HCT116 (cell line): ENCODE measurements around the gene DRG2. TPM values are rescaled to one million over a fixed set of nuclear protein-coding genes. Genes with fewer than 3 reads are reported as not detected.

ENCODE experiments used
- ATAC-seq: fragments of 200-7000 bp; cut with Tn5 transposase; 2 replicates; pipeline ENCODE4 v1.9.1; 2020; ENCODE audit warnings: mild to moderate bottlenecking, moderate library complexity
- BruUV-seq: library from RNA; stranded (reverse); fragments of 400-500 nt; replicated peaks from 2 replicates; lab custom pipeline; 2021; lab: Mats Ljungman, UMichigan
- CTCF ChIA-PET: fragments of 300-600 bp; sonication (Branson Sonifier 250); formaldehyde crosslinking; loops from one replicate; lab custom pipeline; 2021; ENCODE audit warnings: antibody characterized with exemption; lab: Charles Lee
- POLR2A ChIA-PET: fragments of 300-600, 350-600 bp; sonication (Branson Sonifier 250); formaldehyde crosslinking; loops from one replicate; lab custom pipeline; 2021; ENCODE audit warnings: antibody characterized with exemption; lab: Charles Lee
- RAD21 ChIA-PET, 2 experiments: fragments of 300-600 bp; sonication (Branson Sonifier 250); formaldehyde crosslinking; loops; one replicate each; lab custom pipeline; 2023; ENCODE audit warnings: low total read pairs in 2 of 2; ENCODE audit not compliant: uncharacterized antibody in 2 of 2, unreplicated experiment in 2 of 2, low non-redundant PET in 1 of 2; lab: Charles Lee
- DNase-seq: peaks from one replicate; pipeline ENCODE4 v3.0.0-alpha.2; 2010; ENCODE audit warnings: low read depth, low spot score
- H2AFZ ChIP-seq: fragments of 200-600 bp; shearing (Covaris generic), sonication (generic); 2 replicates; pipeline ENCODE4 v1.6.1; 2017; ENCODE audit warnings: low read depth, mixed run types, mixed read lengths, antibody characterized with exemption, low read length; ENCODE audit not compliant: poor library complexity, severe bottlenecking
- H3K27ac ChIP-seq: 2 replicates; pipeline ENCODE4 v1.5.1; 2012; ENCODE audit warnings: low read depth, low read length
- H3K27me3 ChIP-seq: fragments of 200-600 bp; sonication (generic); 2 replicates; pipeline ENCODE4 v1.6.1; 2016; ENCODE audit warnings: mixed run types, low read length, mixed read lengths; ENCODE audit not compliant: insufficient read depth
- H3K36me3 ChIP-seq, 2 experiments: fragments of 200-500 bp in 1 of 2; fragments of 200-600 bp in 1 of 2; sonication (Bioruptor generic) in 1 of 2; sonication (generic) in 1 of 2; 2 replicates each; pipeline versions ENCODE4 v1.5.1 to v1.6.1; 2014 to 2016; ENCODE audit warnings: low read length in 2 of 2, inconsistent platforms in 1 of 2, mixed read lengths in 1 of 2, mixed run types in 1 of 2; ENCODE audit not compliant: insufficient read depth in 2 of 2, control insufficient read depth in 1 of 2
- H3K4me1 ChIP-seq, 2 experiments: fragments of 200-600 bp in 1 of 2; sonication (generic) in 1 of 2; 2 replicates each; pipeline versions ENCODE4 v1.5.1 to v1.6.1; 2012 to 2017; ENCODE audit warnings: low read length in 2 of 2, inconsistent platforms in 1 of 2, mild to moderate bottlenecking in 1 of 2, mixed read lengths in 1 of 2, mixed run types in 1 of 2, moderate library complexity in 1 of 2; ENCODE audit not compliant: insufficient read depth in 2 of 2, control insufficient read depth in 1 of 2
- H3K4me2 ChIP-seq: fragments of 200-600 bp; sonication (generic); 2 replicates; pipeline ENCODE4 v1.6.1; 2017; ENCODE audit warnings: mixed run types, low read length, mixed read lengths
- H3K4me3 ChIP-seq, 2 experiments: fragments of 200-600 bp in 1 of 2; sonication (generic) in 1 of 2; replicated peaks in 1 of 2; 2 replicates each; pipeline ENCODE4 v1.5.1; 2011 to 2016; ENCODE audit warnings: low read length in 2 of 2, control low read depth in 1 of 2, low read depth in 1 of 2, mild to moderate bottlenecking in 1 of 2, mixed read lengths in 1 of 2, mixed run types in 1 of 2
- H3K79me2 ChIP-seq: fragments of 200-600 bp; sonication (generic); 2 replicates; pipeline ENCODE4 v1.6.1; 2017; ENCODE audit warnings: mild to moderate bottlenecking, mixed run types, low read length, moderate library complexity, mixed read lengths; ENCODE audit not compliant: insufficient read depth
- H3K9ac ChIP-seq: fragments of 200-600 bp; sonication (generic); 2 replicates; pipeline ENCODE4 v1.6.1; 2016; ENCODE audit warnings: low read length, mixed read lengths
- H3K9me2 ChIP-seq: fragments of 200-600 bp; sonication (generic), shearing (Covaris generic); 2 replicates; pipeline ENCODE4 v1.6.1; 2017; ENCODE audit warnings: mixed run types, mild to moderate bottlenecking, moderate library complexity; ENCODE audit not compliant: insufficient read depth
- H3K9me3 ChIP-seq, 2 experiments: fragments of 200-500 bp in 1 of 2; fragments of 200-600 bp in 1 of 2; sonication (Bioruptor generic) in 1 of 2; sonication (generic) in 1 of 2; 2 replicates each; pipeline ENCODE4 v1.6.1; 2014 to 2017; ENCODE audit warnings: low read length in 2 of 2, mixed read lengths in 2 of 2, inconsistent platforms in 1 of 2, low read depth in 1 of 2, mild to moderate bottlenecking in 1 of 2, mixed run types in 1 of 2, moderate library complexity in 1 of 2; ENCODE audit not compliant: control insufficient read depth in 1 of 2, insufficient read depth in 1 of 2
- H4K20me1 ChIP-seq: fragments of 200-600 bp; sonication (generic), shearing (Covaris generic); 2 replicates; pipeline ENCODE4 v1.6.1; 2017; ENCODE audit warnings: mixed run types, mild to moderate bottlenecking, moderate library complexity; ENCODE audit not compliant: insufficient read depth
- ATF3 ChIP-seq: IDR thresholded peaks from 2 replicates; pipeline ENCODE4 v1.6.1; 2012
- CBX3 ChIP-seq: IDR thresholded peaks from 2 replicates; pipeline ENCODE4 v1.6.1; 2012; ENCODE audit warnings: low read depth
- CEBPB ChIP-seq: IDR thresholded peaks from 2 replicates; pipeline ENCODE4 v1.6.1; 2012; ENCODE audit warnings: low read depth
- CTCF ChIP-seq, 3 experiments: fragments of 200-600 bp in 1 of 3; sonication (generic) in 1 of 3; IDR thresholded peaks in 2 of 3; conservative IDR thresholded peaks in 1 of 3; 2 replicates each; pipeline ENCODE4 v1.5.1; 2012 to 2017; ENCODE audit warnings: low read depth in 2 of 3, low read length in 2 of 3, antibody characterized with exemption in 1 of 3, borderline replicate concordance in 1 of 3, control low read depth in 1 of 3, mild to moderate bottlenecking in 1 of 3, mixed read lengths in 1 of 3, mixed run types in 1 of 3, moderate library complexity in 1 of 3; ENCODE audit not compliant: insufficient read depth in 1 of 3
- ELF1 ChIP-seq: IDR thresholded peaks from 2 replicates; pipeline ENCODE4 v1.6.1; 2012; ENCODE audit warnings: low read depth, borderline replicate concordance
- FOSL1 ChIP-seq: IDR thresholded peaks from 2 replicates; pipeline ENCODE4 v1.6.1; 2012; ENCODE audit warnings: low read depth
- JUND ChIP-seq: IDR thresholded peaks from 2 replicates; pipeline ENCODE4 v1.6.1; 2012
- POLR2AphosphoS5 ChIP-seq: IDR thresholded peaks from 2 replicates; pipeline ENCODE4 v1.6.1; 2011; ENCODE audit warnings: mild to moderate bottlenecking, low read depth, low read length, moderate library complexity
- REST ChIP-seq: IDR thresholded peaks from 2 replicates; pipeline ENCODE4 v1.6.1; 2012; ENCODE audit warnings: low read depth
- SIN3A ChIP-seq: IDR thresholded peaks from 2 replicates; pipeline ENCODE4 v1.6.1; 2012; ENCODE audit warnings: low read depth
- SP1 ChIP-seq: IDR thresholded peaks from 2 replicates; pipeline ENCODE4 v1.6.1; 2012; ENCODE audit warnings: low read depth
- TCF7L2 ChIP-seq: IDR thresholded peaks from 2 replicates; pipeline ENCODE4 v1.7.0; 2011; ENCODE audit warnings: borderline replicate concordance, inconsistent platforms; ENCODE audit not compliant: insufficient read depth, insufficient read length; ENCODE audit errors: extremely low read depth
- YY1 ChIP-seq: IDR thresholded peaks from 2 replicates; pipeline ENCODE4 v1.6.1; 2011; ENCODE audit warnings: low read length, low read depth, moderate library complexity, mild to moderate bottlenecking; ENCODE audit not compliant: insufficient replicate concordance; ENCODE audit errors: extremely low read depth
- ZBTB33 ChIP-seq: IDR thresholded peaks from 2 replicates; pipeline ENCODE4 v1.6.1; 2011; ENCODE audit warnings: mild to moderate bottlenecking, low read length, moderate library complexity; ENCODE audit not compliant: insufficient replicate concordance; ENCODE audit errors: extremely low read depth
- intact Hi-C: fragments of 100-400 bp; cut with micrococcal nuclease; formaldehyde crosslinking; loops from 2 replicates; pipeline ENCODE4 v1.10.0; 2022
- total RNA-seq: library from RNA; stranded (reverse); gene quantifications from one replicate; pipeline ENCODE4 v1.2.1, GENCODE V29; 2021; ENCODE audit not compliant: unreplicated experiment

The DRG2 gene
- total RNA-seq, 1 experiment from 2014 or later, result 41.0 TPM

GRCh38 chr17:18076936-18077335 is 10.8 kb upstream of the DRG2 start:
- ChIA-PET POLR2A (no interaction called here), CTCF (no interaction called here), RAD21 (interaction anchor here in 1 of 2 experiments (0.6 kb wide), 1 partner anchor 215 kb away, joined by 4 read pairs; no protein-coding TSS in a partner anchor)
- BruUV-seq, result no TSS peak
- Histone ChIP-seq H3K9me3 (no peaks in the 10 kb centered on the region), H3K9me2 (no peaks in the 10 kb centered on the region), H3K9ac (no peak overlapping the region), H3K27ac (no peak overlapping the region), H3K36me3 (no peaks in the 10 kb centered on the region), H3K4me2 (no peak overlapping the region), H3K4me3 (no peak overlapping the region), H3K27me3 (no peaks in the 10 kb centered on the region), H3K79me2 (no peaks in the 10 kb centered on the region), H3K4me1 (0 out of 4 replicates have a peak, but pooled peaks cover 0 to 3% of the 10 kb centered on the region in 2 experiments), H2AFZ (no peak overlapping the region), H4K20me1 (no peaks in the 10 kb centered on the region)
- TF ChIP-seq REST (no peak), ZBTB33 (no peak), SIN3A (no peak), FOSL1 (no peak), SP1 (no peak), CBX3 (no peak), YY1 (no peak), POLR2AphosphoS5 (no peak), ELF1 (no peak), JUND (no peak), CEBPB (no peak), ATF3 (no peak), TCF7L2 (no peak), CTCF (IDR thresholded peaks at IDR 0.05 in 2 of 3, conservative IDR thresholded peaks at IDR 0.05 in 1 of 3; ENCODE audit: borderline replicate concordance in 1 of 3, insufficient read depth in 1 of 3, low read depth in 2 of 3, low read length in 2 of 3) (no peak)
- ATAC-seq, result no peak
- no peak for DNase-seq
- intact Hi-C loops, result no loop called here
